MM.1S (cell line): ENCODE results near the gene SAMMSON.

Source experiments
- DNase-seq: peaks from one replicate; pipeline ENCODE4 v3.0.0-alpha.2; 2015
- H2AFZ ChIP-seq: fragments of 300-600 bp; sonication (generic); 2 replicates; pipeline ENCODE4 v1.6.0; 2016; ENCODE audit warnings: antibody characterized with exemption, low read length
- H3F3A ChIP-seq: fragments of 300-600 bp; sonication (generic); 2 replicates; pipeline ENCODE4 v1.6.1; 2016; ENCODE audit warnings: mild to moderate bottlenecking, antibody characterized with exemption, low read length, moderate library complexity, mixed read lengths; ENCODE audit not compliant: insufficient read depth
- H3K27ac ChIP-seq: fragments of 300-600 bp; sonication (generic); 2 replicates; pipeline ENCODE4 v1.5.1; 2016; ENCODE audit warnings: mild to moderate bottlenecking, low read length
- H3K27me3 ChIP-seq: fragments of 300-600 bp; sonication (generic); replicated peaks from 2 replicates; pipeline ENCODE4 v1.6.0; 2016; ENCODE audit warnings: low read length; ENCODE audit not compliant: insufficient read depth
- H3K36me3 ChIP-seq: fragments of 300-600 bp; sonication (generic); replicated peaks from 2 replicates; pipeline ENCODE4 v1.6.1; 2016; ENCODE audit warnings: mild to moderate bottlenecking, low read length, mixed read lengths; ENCODE audit not compliant: insufficient read depth
- H3K4me1 ChIP-seq: fragments of 300-600 bp; sonication (generic); 2 replicates; pipeline ENCODE4 v1.6.1; 2016; ENCODE audit warnings: low read length, mixed read lengths
- H3K4me2 ChIP-seq: fragments of 300-600 bp; sonication (generic); 2 replicates; pipeline ENCODE4 v1.6.0; 2016; ENCODE audit warnings: low read depth, low read length
- H3K4me3 ChIP-seq: fragments of 300-600 bp; sonication (generic); 2 replicates; pipeline ENCODE4 v1.5.1; 2016; ENCODE audit warnings: low read length, mixed read lengths
- H3K79me2 ChIP-seq: fragments of 300-600 bp; sonication (generic); 2 replicates; pipeline ENCODE4 v1.6.1; 2016; ENCODE audit warnings: mixed run types, low read length, mixed read lengths
- H3K9ac ChIP-seq: fragments of 300-600 bp; sonication (generic); 2 replicates; pipeline ENCODE4 v1.6.1; 2016; ENCODE audit warnings: low read length, mixed read lengths
- H3K9me2 ChIP-seq: fragments of 300-600 bp; sonication (generic); replicated peaks from 2 replicates; pipeline ENCODE4 v1.6.1; 2016; ENCODE audit warnings: mild to moderate bottlenecking, low read length, mixed read lengths; ENCODE audit not compliant: insufficient read depth
- H3K9me3 ChIP-seq: fragments of 300-600 bp; sonication (generic); replicated peaks from 2 replicates; pipeline ENCODE4 v1.6.1; 2016; ENCODE audit warnings: mild to moderate bottlenecking, low read length, mixed read lengths; ENCODE audit not compliant: insufficient read depth
- H4K20me1 ChIP-seq: fragments of 300-600 bp; sonication (generic); 2 replicates; pipeline ENCODE4 v1.6.1; 2016; ENCODE audit warnings: mild to moderate bottlenecking, low read length, moderate library complexity, mixed read lengths; ENCODE audit not compliant: insufficient read depth
- EZH2 ChIP-seq: fragments of 300-600 bp; sonication (generic); optimal IDR thresholded peaks from 2 replicates; pipeline ENCODE3; 2017; ENCODE audit warnings: low read depth, mild to moderate bottlenecking, antibody characterized with exemption, low read length, mixed read lengths
- EZH2phosphoT487 ChIP-seq: fragments of 300-600 bp; sonication (generic); IDR thresholded peaks from 2 replicates; pipeline ENCODE4 v1.6.1; 2018; ENCODE audit warnings: antibody characterized with exemption, low read length
- TF ChIP-seq, protein P1 (sequence below): fragments of 300-600 bp; sonication (generic); IDR thresholded peaks from 2 replicates; pipeline ENCODE4 v1.5.1; 2016; ENCODE audit warnings: antibody characterized with exemption, low read length, mixed read lengths

The SAMMSON gene

GRCh38 chr3:70108072-70108471, 108.5 kb downstream of the SAMMSON start:
- no peaks in the 10 kb centered on the region for H3K9me2 ChIP-seq
- no peak for DNase-seq
- no peaks in the 10 kb centered on the region for H4K20me1 ChIP-seq
- TF ChIP-seq, protein P1, sequence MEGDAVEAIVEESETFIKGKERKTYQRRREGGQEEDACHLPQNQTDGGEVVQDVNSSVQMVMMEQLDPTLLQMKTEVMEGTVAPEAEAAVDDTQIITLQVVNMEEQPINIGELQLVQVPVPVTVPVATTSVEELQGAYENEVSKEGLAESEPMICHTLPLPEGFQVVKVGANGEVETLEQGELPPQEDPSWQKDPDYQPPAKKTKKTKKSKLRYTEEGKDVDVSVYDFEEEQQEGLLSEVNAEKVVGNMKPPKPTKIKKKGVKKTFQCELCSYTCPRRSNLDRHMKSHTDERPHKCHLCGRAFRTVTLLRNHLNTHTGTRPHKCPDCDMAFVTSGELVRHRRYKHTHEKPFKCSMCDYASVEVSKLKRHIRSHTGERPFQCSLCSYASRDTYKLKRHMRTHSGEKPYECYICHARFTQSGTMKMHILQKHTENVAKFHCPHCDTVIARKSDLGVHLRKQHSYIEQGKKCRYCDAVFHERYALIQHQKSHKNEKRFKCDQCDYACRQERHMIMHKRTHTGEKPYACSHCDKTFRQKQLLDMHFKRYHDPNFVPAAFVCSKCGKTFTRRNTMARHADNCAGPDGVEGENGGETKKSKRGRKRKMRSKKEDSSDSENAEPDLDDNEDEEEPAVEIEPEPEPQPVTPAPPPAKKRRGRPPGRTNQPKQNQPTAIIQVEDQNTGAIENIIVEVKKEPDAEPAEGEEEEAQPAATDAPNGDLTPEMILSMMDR, result peak; percentile 57
- no peak for TF ChIP-seq EZH2phosphoT487
- no peak overlapping the region for H3K9ac ChIP-seq
- H3K4me2 ChIP-seq, result no peak overlapping the region
- no peak overlapping the region for H3K4me3 ChIP-seq
- no peaks in the 10 kb centered on the region for H3K4me1 ChIP-seq
- H2AFZ ChIP-seq, result no peak overlapping the region
- H3K27me3 ChIP-seq, result no peaks in the 10 kb centered on the region
- H3F3A ChIP-seq, result no peaks in the 10 kb centered on the region
- no peaks in the 10 kb centered on the region for H3K36me3 ChIP-seq
- H3K9me3 ChIP-seq, result no peaks in the 10 kb centered on the region
- H3K79me2 ChIP-seq, result no peaks in the 10 kb centered on the region
- no peak overlapping the region for H3K27ac ChIP-seq

DNA sequence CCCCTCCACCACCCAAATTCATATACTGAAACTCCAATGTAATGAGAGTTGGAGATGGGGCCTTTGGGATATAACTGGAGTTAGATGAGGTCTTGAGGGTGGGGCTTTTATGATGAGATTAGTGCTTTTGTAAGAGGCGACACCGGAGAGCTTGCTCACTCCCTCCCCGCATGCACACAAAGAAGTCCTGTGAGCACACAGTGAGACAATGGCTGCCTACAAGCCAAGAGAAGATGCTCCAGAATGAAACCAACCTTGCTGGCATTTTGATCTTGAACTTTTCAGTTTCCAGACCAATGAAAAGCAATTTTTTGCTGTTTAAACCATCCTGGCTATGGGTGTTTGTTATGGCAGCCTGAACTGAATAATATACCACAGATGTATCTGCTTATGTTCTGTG, 109.0 kb downstream of the SAMMSON start:
- H3K9me2 ChIP-seq, result no peaks in the 10 kb centered on the region
- no peak for DNase-seq
- TF ChIP-seq EZH2phosphoT487, result no peak

GRCh38 chr3:70110066-70110465, 110.5 kb downstream of the SAMMSON start:
- Histone ChIP-seq H3F3A (no peaks in the 10 kb centered on the region), H4K20me1 (no peaks in the 10 kb centered on the region), H2AFZ (no peak overlapping the region), H3K27ac (no peak overlapping the region), H3K79me2 (no peaks in the 10 kb centered on the region), H3K4me3 (no peak overlapping the region), H3K36me3 (no peaks in the 10 kb centered on the region), H3K9me2 (no peaks in the 10 kb centered on the region), H3K4me1 (no peaks in the 10 kb centered on the region), H3K9ac (no peak overlapping the region), H3K9me3 (no peaks in the 10 kb centered on the region), H3K27me3 (no peaks in the 10 kb centered on the region), H3K4me2 (no peak overlapping the region)
- TF ChIP-seq, protein P1, result no peak
- TF ChIP-seq EZH2 (no peak), EZH2phosphoT487 (no peak)
- no peak for DNase-seq

More for the DNA sequence above, 109.0 kb downstream of the SAMMSON start:
- no peaks in the 10 kb centered on the region for H3K79me2 ChIP-seq
- H2AFZ ChIP-seq, result no peak overlapping the region
- no peak overlapping the region for H3K9ac ChIP-seq
- no peaks in the 10 kb centered on the region for H3K36me3 ChIP-seq
- H3K27ac ChIP-seq, result no peak overlapping the region
- H3K4me3 ChIP-seq, result no peak overlapping the region
- H3K9me3 ChIP-seq, result no peaks in the 10 kb centered on the region
- H3K4me2 ChIP-seq, result no peak overlapping the region
- no peaks in the 10 kb centered on the region for H3K27me3 ChIP-seq
- no peaks in the 10 kb centered on the region for H4K20me1 ChIP-seq
- H3F3A ChIP-seq, result no peaks in the 10 kb centered on the region
- H3K4me1 ChIP-seq, result no peaks in the 10 kb centered on the region

GRCh38 chr3:70111411-70111810, 111.9 kb downstream of the SAMMSON start:
- no peaks in the 10 kb centered on the region for H3K79me2 ChIP-seq
- H3K4me2 ChIP-seq, result no peak overlapping the region
- no peak overlapping the region for H2AFZ ChIP-seq

More at GRCh38 chr3:70111411-70111810, 111.9 kb downstream of the SAMMSON start:
- Histone ChIP-seq H3K36me3 (no peaks in the 10 kb centered on the region), H3K9me3 (no peaks in the 10 kb centered on the region), H3K4me1 (no peaks in the 10 kb centered on the region), H3K27ac (no peak overlapping the region), H4K20me1 (no peaks in the 10 kb centered on the region), H3F3A (no peaks in the 10 kb centered on the region), H3K27me3 (no peaks in the 10 kb centered on the region), H3K9ac (no peak overlapping the region), H3K9me2 (no peaks in the 10 kb centered on the region), H3K4me3 (no peak overlapping the region)
- no peak for TF ChIP-seq EZH2
- no peak for TF ChIP-seq EZH2phosphoT487
- no peak for DNase-seq
